ENCODE data around the gene CACFD1.
A peak's percentile ranks its signal among the peaks of the same experiment; 100 is the strongest.

CACFD1 gene

GRCh38 chr9:133465984-133466383 lies 6.2 kb downstream of the CACFD1 start:
- DNase-seq = no peak

- DNase-seq = no peak
Measured at GRCh38 chr9:133467101-133467500, 7.3 kb downstream of the CACFD1 start.

GRCh38 chr9:133468374-133468773 lies 8.6 kb downstream of the CACFD1 start:
- no peak for DNase-seq

- DNase-seq = no peak
Measured at GRCh38 chr9:133468777-133469421, 9.1 kb downstream of the CACFD1 start.

GRCh38 chr9:133470427-133470924 lies 10.7 kb downstream of the CACFD1 start:
- DNase-seq = no peak

- DNase-seq = no peak
Measured at GRCh38 chr9:133470988-133471387, 11.2 kb downstream of the CACFD1 start.

GRCh38 chr9:133471551-133472276 lies 11.9 kb downstream of the CACFD1 start:
- no peak for DNase-seq

GRCh38 chr9:133472277-133472645 lies 12.5 kb downstream of the CACFD1 start:
- no peak for DNase-seq

GRCh38 chr9:133472753-133473378 lies 13.1 kb downstream of the CACFD1 start:
- no peak for DNase-seq

GRCh38 chr9:133473743-133474142 lies 14.0 kb downstream of the CACFD1 start:
- no peak for DNase-seq

- peak; percentile 13 to 22 for DNase-seq
Measured at GRCh38 chr9:133474215-133474614, 14.4 kb downstream of the CACFD1 start.

- no peak for DNase-seq
Measured at GRCh38 chr9:133474853-133475252, 15.1 kb downstream of the CACFD1 start.

GRCh38 chr9:133475292-133476012 lies 15.7 kb downstream of the CACFD1 start:
- no peak for DNase-seq

GRCh38 chr9:133476036-133476931 lies 16.5 kb downstream of the CACFD1 start:
- peak; percentile 46 to 66 for DNase-seq

GRCh38 chr9:133476941-133477340 lies 17.2 kb downstream of the CACFD1 start:
- DNase-seq = no peak

GRCh38 chr9:133477461-133477860 lies 17.7 kb downstream of the CACFD1 start:
- no peak for DNase-seq

GRCh38 chr9:133477992-133478850 lies 18.4 kb downstream of the CACFD1 start:
- DNase-seq = no peak

- peak; percentile 50 to 59 for DNase-seq
Measured at GRCh38 chr9:133478851-133479711, 19.3 kb downstream of the CACFD1 start, which contains the start of gene SLC2A6. SLC2A6 (minus strand) TSS chr9:133479099; CDS start chr9:133479059, 40 bp downstream.

- no peak for DNase-seq
Measured at GRCh38 chr9:133483611-133484010, 23.8 kb downstream of the CACFD1 start.

Measured in AML-193 (cell line).